Ishikawa (cell line): ENCODE data around the gene EXOC4.

ENCODE experiments used
- CEBPB ChIP-seq: IDR thresholded peaks from 2 replicates; pipeline ENCODE4 v1.6.1; 2012
- CREB1 ChIP-seq: IDR thresholded peaks from 2 replicates; pipeline ENCODE4 v1.6.1; 2012; ENCODE audit warnings: low read depth
- EGR1 ChIP-seq: IDR thresholded peaks from 2 replicates; pipeline ENCODE4 v1.6.1; 2012
- EP300 ChIP-seq: IDR thresholded peaks from 2 replicates; pipeline ENCODE4 v1.6.1; 2012; ENCODE audit warnings: borderline replicate concordance
- NFIC ChIP-seq: IDR thresholded peaks from 2 replicates; pipeline ENCODE4 v1.6.1; 2012
- RAD21 ChIP-seq: IDR thresholded peaks from 2 replicates; pipeline ENCODE4 v1.6.1; 2012; ENCODE audit warnings: low read depth
- TAF1 ChIP-seq: IDR thresholded peaks from 2 replicates; pipeline ENCODE4 v1.6.1; 2012; ENCODE audit warnings: low read depth, mild to moderate bottlenecking
- TCF12 ChIP-seq: IDR thresholded peaks from 2 replicates; pipeline ENCODE4 v1.6.1; 2012; ENCODE audit warnings: low read depth
- TEAD4 ChIP-seq: IDR thresholded peaks from 2 replicates; pipeline ENCODE4 v1.6.1; 2012
- YY1 ChIP-seq: IDR thresholded peaks from 2 replicates; pipeline ENCODE4 v1.6.1; 2012; ENCODE audit warnings: low read depth
- ZBTB7A ChIP-seq: IDR thresholded peaks from 2 replicates; pipeline ENCODE4 v1.6.1; 2012; ENCODE audit warnings: low read depth
- TF ChIP-seq, protein P1 (sequence below): IDR thresholded peaks from 2 replicates; pipeline ENCODE4 v1.6.1; 2012; ENCODE audit warnings: low read depth, mild to moderate bottlenecking
- TF ChIP-seq, protein P2 (sequence below): IDR thresholded peaks from 2 replicates; pipeline ENCODE4 v1.6.1; 2012

DNA sequence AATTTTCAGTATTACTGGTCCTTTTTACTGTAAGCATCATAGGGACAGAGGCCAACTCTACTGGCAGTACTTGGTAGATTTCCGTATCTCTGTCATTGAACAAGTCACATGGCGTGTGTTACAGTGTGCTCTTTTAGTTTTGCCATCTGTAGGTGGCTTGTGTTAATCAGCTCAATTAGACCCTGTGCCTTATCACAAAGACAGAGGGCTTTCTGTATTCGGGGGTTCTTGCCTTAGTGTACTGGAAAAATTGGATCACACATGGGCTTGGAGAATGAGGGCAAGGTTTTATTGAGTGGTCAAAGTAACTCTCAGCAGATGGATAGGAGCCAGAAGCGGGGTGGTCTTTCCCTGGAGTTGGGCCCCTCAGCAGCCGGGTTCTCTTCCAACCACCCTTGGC lies 853.0 kb downstream of the EXOC4 start:
- no peak for TF ChIP-seq EGR1
- no peak for TF ChIP-seq EP300
- TF ChIP-seq NFIC: no peak
- TF ChIP-seq RAD21: no peak
- TF ChIP-seq YY1: no peak
- TF ChIP-seq, protein P1, sequence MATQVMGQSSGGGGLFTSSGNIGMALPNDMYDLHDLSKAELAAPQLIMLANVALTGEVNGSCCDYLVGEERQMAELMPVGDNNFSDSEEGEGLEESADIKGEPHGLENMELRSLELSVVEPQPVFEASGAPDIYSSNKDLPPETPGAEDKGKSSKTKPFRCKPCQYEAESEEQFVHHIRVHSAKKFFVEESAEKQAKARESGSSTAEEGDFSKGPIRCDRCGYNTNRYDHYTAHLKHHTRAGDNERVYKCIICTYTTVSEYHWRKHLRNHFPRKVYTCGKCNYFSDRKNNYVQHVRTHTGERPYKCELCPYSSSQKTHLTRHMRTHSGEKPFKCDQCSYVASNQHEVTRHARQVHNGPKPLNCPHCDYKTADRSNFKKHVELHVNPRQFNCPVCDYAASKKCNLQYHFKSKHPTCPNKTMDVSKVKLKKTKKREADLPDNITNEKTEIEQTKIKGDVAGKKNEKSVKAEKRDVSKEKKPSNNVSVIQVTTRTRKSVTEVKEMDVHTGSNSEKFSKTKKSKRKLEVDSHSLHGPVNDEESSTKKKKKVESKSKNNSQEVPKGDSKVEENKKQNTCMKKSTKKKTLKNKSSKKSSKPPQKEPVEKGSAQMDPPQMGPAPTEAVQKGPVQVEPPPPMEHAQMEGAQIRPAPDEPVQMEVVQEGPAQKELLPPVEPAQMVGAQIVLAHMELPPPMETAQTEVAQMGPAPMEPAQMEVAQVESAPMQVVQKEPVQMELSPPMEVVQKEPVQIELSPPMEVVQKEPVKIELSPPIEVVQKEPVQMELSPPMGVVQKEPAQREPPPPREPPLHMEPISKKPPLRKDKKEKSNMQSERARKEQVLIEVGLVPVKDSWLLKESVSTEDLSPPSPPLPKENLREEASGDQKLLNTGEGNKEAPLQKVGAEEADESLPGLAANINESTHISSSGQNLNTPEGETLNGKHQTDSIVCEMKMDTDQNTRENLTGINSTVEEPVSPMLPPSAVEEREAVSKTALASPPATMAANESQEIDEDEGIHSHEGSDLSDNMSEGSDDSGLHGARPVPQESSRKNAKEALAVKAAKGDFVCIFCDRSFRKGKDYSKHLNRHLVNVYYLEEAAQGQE: no peak
- TF ChIP-seq TAF1: no peak
- TF ChIP-seq TCF12: no peak
- no peak for TF ChIP-seq TEAD4
- TF ChIP-seq, protein P2, sequence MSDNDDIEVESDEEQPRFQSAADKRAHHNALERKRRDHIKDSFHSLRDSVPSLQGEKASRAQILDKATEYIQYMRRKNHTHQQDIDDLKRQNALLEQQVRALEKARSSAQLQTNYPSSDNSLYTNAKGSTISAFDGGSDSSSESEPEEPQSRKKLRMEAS: no peak
- TF ChIP-seq CEBPB: no peak
- TF ChIP-seq CREB1: no peak
- no peak for TF ChIP-seq ZBTB7A
